ENCODE measurements around the gene ZMIZ1. TPM values are rescaled to one million over a fixed set of nuclear protein-coding genes. Genes with fewer than 3 reads are reported as not detected.

Gene ZMIZ1
- total RNA-seq, 2 experiments from 2014 or later: 14.6 to 15.5 TPM

DNA sequence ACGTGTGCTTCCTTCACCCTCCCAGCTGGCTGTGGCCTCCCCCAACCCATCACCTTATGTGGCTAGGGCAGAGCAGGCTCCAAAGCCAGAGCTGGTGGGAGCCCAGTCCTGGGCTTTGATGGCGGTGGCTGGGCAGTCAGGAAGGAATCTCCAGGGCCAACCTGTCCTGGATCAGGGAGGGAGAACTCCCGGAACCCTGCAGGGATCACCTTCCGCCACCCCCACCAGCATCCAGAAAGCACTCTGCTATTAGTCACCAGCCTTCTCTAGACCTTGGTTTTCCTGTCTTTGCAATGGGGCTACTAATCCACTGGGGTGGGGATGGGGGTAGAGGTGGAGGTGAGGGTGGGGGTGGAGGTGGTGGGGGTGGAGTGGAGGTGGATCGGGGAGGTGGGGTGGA is 139.0 kb downstream of the ZMIZ1 start:
- Histone ChIP-seq H3K36me3 (ENCODE audit: insufficient read depth, low read length) (peaks cover 29% of the 10 kb centered on the region), H3K9me3 (ENCODE audit: control insufficient read depth in 1 of 2, insufficient read depth in 1 of 2, low read length in 2 of 2) (no peaks in the 10 kb centered on the region), H3K4me1 (ENCODE audit: insufficient read depth, low read length) (no peaks in the 10 kb centered on the region), H3K27ac (ENCODE audit: low read depth in 1 of 2, low read length in 2 of 2) (no peak overlapping the region), H3K27me3 (ENCODE audit: control insufficient read depth in 1 of 2, insufficient read depth in 2 of 2, low read length in 2 of 2) (no peaks in the 10 kb centered on the region), H3K4me3 (ENCODE audit: low read length) (no peak overlapping the region)
- ChIA-PET POLR2A (no interaction called here), CTCF (interaction anchor here (2.7 kb wide), 1 partner anchor 12 kb away, joined by 10 read pairs; no protein-coding TSS in a partner anchor)
- Mint-ChIP-seq H3K27ac (no peak overlapping the region), H3K4me3 (no peak overlapping the region), H3K36me3 (ENCODE audit: low read depth) (peaks cover 34% of the 10 kb centered on the region), H3K27me3 (no peaks in the 10 kb centered on the region), H3K4me1 (ENCODE audit: low read depth) (no peaks in the 10 kb centered on the region), H3K9me3 (no peaks in the 10 kb centered on the region)
- DNase-seq (no peak), ATAC-seq (ENCODE audit: poor library complexity) (no peak)
- TF ChIP-seq CTCF (IDR thresholded peaks at IDR 0.05): no peak
- intact Hi-C loops (cut with DNase I, micrococcal nuclease): no loop called here

DNA sequence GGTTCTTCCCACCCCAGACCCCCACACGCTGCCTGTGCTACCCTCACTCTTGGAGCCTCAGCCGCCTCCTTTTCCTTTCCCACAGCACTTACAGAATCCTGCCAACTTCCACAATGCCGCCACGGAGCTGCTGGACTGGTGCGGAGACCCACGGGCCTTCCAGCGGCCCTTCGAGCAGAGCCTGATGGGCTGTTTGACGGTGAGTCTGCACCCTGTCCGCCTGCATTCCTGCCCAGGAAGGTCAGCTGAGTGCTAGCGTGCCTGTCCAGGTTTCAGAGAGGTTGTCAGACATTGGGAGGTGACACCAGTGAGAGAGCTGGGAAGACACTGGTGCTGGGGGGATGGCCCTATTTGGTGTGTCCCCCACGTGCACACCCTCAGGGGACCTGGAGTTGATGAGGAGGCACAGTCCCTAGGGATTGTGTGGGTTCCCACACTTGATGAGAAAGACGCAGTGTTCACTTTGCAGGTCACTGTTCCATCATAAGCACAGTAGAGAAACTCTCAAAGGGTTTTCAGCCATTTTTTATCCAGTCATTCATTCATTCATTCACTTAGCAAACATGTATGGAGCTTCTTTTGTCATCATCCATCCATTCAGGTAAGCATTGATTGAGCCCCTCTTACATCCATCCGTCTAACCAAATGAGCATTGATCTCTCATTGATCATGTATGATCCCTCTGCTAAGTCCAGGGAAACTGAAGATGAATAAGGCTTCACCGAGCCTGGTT is 139.7 kb downstream of the ZMIZ1 start:
- no peak overlapping the region for H3K27ac ChIP-seq (ENCODE audit: low read depth in 1 of 2, low read length in 2 of 2)
- no peaks in the 10 kb centered on the region for H3K4me1 ChIP-seq (ENCODE audit: insufficient read depth, low read length)
- ChIA-PET CTCF (no interaction called here), POLR2A (no interaction called here)
- no peaks in the 10 kb centered on the region for H3K4me1 Mint-ChIP-seq (ENCODE audit: low read depth)
- no peak for ATAC-seq (ENCODE audit: poor library complexity)
- peaks cover 34% of the 10 kb centered on the region for H3K36me3 Mint-ChIP-seq (ENCODE audit: low read depth)
- no peaks in the 10 kb centered on the region for H3K9me3 Mint-ChIP-seq
- intact Hi-C loops (cut with DNase I, micrococcal nuclease): no loop called here
- TF ChIP-seq CTCF (IDR thresholded peaks at IDR 0.05): no peak
- no peaks in the 10 kb centered on the region for H3K27me3 ChIP-seq (ENCODE audit: control insufficient read depth in 1 of 2, insufficient read depth in 2 of 2, low read length in 2 of 2)
- H3K4me3 ChIP-seq (ENCODE audit: low read length): no peak overlapping the region
- no peak overlapping the region for H3K4me3 Mint-ChIP-seq
- peaks cover 25% of the 10 kb centered on the region for H3K36me3 ChIP-seq (ENCODE audit: insufficient read depth, low read length)
- DNase-seq: no peak
- H3K9me3 ChIP-seq (ENCODE audit: control insufficient read depth in 1 of 2, insufficient read depth in 1 of 2, low read length in 2 of 2): no peaks in the 10 kb centered on the region
- H3K27ac Mint-ChIP-seq: no peak overlapping the region
- H3K27me3 Mint-ChIP-seq: no peaks in the 10 kb centered on the region

- H3K9me3 ChIP-seq (ENCODE audit: control insufficient read depth in 1 of 2, insufficient read depth in 1 of 2, low read length in 2 of 2): no peaks in the 10 kb centered on the region
- Mint-ChIP-seq H3K36me3 (ENCODE audit: low read depth) (peaks cover 34% of the 10 kb centered on the region), H3K9me3 (no peaks in the 10 kb centered on the region), H3K27me3 (no peaks in the 10 kb centered on the region), H3K27ac (no peak overlapping the region), H3K4me1 (ENCODE audit: low read depth) (no peaks in the 10 kb centered on the region), H3K4me3 (no peak overlapping the region)
- DNase-seq: no peak
- peaks cover 27% of the 10 kb centered on the region for H3K36me3 ChIP-seq (ENCODE audit: insufficient read depth, low read length)
- intact Hi-C loops (cut with DNase I, micrococcal nuclease): no loop called here
- POLR2A ChIA-PET: no interaction called here
- no peaks in the 10 kb centered on the region for H3K4me1 ChIP-seq (ENCODE audit: insufficient read depth, low read length)
- no peaks in the 10 kb centered on the region for H3K27me3 ChIP-seq (ENCODE audit: control insufficient read depth in 1 of 2, insufficient read depth in 2 of 2, low read length in 2 of 2)
- H3K27ac ChIP-seq (ENCODE audit: low read depth in 1 of 2, low read length in 2 of 2): no peak overlapping the region
- no peak for ATAC-seq (ENCODE audit: poor library complexity)
- no peak overlapping the region for H3K4me3 ChIP-seq (ENCODE audit: low read length)
- no peak for TF ChIP-seq CTCF (IDR thresholded peaks at IDR 0.05)
- CTCF ChIA-PET: interaction anchor here (0.6 kb wide), 1 partner anchor 12 kb away, joined by 3 read pairs; no protein-coding TSS in a partner anchor
Observed at GRCh38 chr10:79209340-79209739, 140.6 kb downstream of the ZMIZ1 start.

Measured in CD4-positive, alpha-beta T cell (primary cell).